ENCODE measurements around the gene CMTM8. TPM values are rescaled to one million over a fixed set of nuclear protein-coding genes. Genes with fewer than 3 reads are reported as not detected.

Gene CMTM8
- total RNA-seq, 4 donors from 2014 or later = 4.4 to 39.2 (median 7.4) TPM

DNA sequence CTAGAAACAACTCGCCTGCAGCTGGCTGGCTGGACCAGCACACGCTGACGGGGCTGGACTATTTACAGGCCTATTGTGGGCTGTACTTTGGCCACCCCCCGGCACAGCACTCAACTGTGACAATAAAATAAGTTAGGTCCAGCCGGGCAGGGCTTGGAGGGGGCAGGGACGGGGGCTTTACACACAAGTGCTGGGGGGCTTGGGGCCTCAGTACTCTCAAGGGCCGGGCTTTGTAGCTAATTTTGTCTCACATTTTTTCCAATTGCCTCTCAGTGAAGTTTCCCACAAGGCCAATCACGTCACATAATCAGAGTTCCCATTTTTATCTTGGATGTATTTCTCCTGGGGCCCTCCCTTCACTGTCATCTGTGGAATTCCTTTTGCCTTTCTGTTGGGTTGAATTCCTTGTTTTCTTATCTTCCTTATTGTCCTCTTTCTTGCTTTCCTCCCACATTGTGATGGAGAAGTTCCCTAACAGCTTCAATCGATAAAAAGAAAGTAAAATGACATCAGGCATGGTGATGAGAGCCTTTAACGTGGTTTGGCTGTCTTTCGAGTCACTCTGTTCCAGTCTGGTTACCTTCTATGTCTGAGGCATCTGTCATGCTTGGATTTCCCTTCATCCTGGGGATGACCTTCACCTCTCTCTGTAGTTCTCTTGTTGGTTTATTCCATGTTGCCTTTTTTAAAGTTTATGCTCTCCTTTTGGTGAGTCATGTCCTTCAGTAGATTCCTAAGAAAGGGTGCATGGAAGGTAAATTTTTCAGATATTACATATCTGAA lies 109.1 kb downstream of the CMTM8 start:
- in situ Hi-C loops (cut with MboI; ENCODE audit: low pct_ligation_motif_present in 1 of 4, low pct_unique_long_range_greater_than_20kb in 1 of 4, low sequenced_read_pairs in 3 of 4) = loop anchor here in 1 of 4 donors (25.0 kb wide), 1 partner anchor 160 kb away; no protein-coding TSS in a partner anchor
- TF ChIP-seq POLR2A (IDR thresholded peaks at IDR 0.05) (no peak), EP300 (IDR thresholded peaks at IDR 0.05; ENCODE audit: low read depth) (no peak), POLR2AphosphoS5 (IDR thresholded peaks at IDR 0.05) (no peak)
- TF ChIP-seq, protein P1, sequence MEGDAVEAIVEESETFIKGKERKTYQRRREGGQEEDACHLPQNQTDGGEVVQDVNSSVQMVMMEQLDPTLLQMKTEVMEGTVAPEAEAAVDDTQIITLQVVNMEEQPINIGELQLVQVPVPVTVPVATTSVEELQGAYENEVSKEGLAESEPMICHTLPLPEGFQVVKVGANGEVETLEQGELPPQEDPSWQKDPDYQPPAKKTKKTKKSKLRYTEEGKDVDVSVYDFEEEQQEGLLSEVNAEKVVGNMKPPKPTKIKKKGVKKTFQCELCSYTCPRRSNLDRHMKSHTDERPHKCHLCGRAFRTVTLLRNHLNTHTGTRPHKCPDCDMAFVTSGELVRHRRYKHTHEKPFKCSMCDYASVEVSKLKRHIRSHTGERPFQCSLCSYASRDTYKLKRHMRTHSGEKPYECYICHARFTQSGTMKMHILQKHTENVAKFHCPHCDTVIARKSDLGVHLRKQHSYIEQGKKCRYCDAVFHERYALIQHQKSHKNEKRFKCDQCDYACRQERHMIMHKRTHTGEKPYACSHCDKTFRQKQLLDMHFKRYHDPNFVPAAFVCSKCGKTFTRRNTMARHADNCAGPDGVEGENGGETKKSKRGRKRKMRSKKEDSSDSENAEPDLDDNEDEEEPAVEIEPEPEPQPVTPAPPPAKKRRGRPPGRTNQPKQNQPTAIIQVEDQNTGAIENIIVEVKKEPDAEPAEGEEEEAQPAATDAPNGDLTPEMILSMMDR (IDR thresholded peaks at IDR 0.05) = no peak
- no peaks in the 10 kb centered on the region for H3K9me3 ChIP-seq
- peak; percentile 14 for DNase-seq
- H3K36me3 ChIP-seq = no peaks in the 10 kb centered on the region
- H3K27ac ChIP-seq = no peak overlapping the region
- WGBS, 2 donors (ENCODE audit: low coverage in 1 of 2) = 42 to 49% methylated on average over 3 to 11 of the region's 11 CpGs
- no peaks in the 10 kb centered on the region for H3K4me1 ChIP-seq
- no peaks in the 10 kb centered on the region for H3K27me3 ChIP-seq
- intact Hi-C loops (cut with DNase I; ENCODE audit: low total_unique reads) = no loop called here
- H3K4me3 ChIP-seq = no peak overlapping the region

DNA sequence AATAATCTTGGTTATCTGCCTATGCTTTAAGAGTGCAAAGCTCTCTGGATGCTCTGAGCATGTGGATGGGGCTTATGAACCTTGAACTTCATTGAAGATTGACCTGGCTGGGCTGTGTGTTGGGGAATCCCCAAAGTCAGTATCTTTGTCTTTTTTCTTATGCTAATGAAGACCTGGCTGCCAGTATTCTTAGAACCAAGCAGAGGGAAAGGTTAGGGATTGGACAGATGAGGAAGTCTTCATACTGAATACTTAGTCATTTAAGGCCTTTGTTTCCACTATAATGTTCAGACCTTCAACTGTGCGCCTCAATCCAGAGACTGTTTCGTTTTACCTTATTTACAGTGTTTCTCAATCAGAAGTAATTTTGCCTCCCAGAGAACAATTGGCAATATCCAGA lies 110.7 kb downstream of the CMTM8 start:
- Histone ChIP-seq H3K4me1 (no peaks in the 10 kb centered on the region), H3K27me3 (no peaks in the 10 kb centered on the region), H3K36me3 (no peaks in the 10 kb centered on the region), H3K9me3 (no peaks in the 10 kb centered on the region), H3K27ac (no peak overlapping the region), H3K4me3 (no peak overlapping the region)
- intact Hi-C loops (cut with DNase I; ENCODE audit: low total_unique reads) = no loop called here
- 94 to 100% methylated on average over 2 of the region's 2 CpGs for WGBS, 2 donors (ENCODE audit: low coverage in 1 of 2)
- no peak for DNase-seq
- in situ Hi-C loops (cut with MboI; ENCODE audit: low pct_ligation_motif_present in 1 of 4, low pct_unique_long_range_greater_than_20kb in 1 of 4, low sequenced_read_pairs in 3 of 4) = loop anchor here in 1 of 4 donors (25.0 kb wide), 1 partner anchor 162 kb away; no protein-coding TSS in a partner anchor
- TF ChIP-seq EP300 (IDR thresholded peaks at IDR 0.05; ENCODE audit: low read depth) (no peak), POLR2A (IDR thresholded peaks at IDR 0.05) (no peak), POLR2AphosphoS5 (IDR thresholded peaks at IDR 0.05) (no peak)

DNA sequence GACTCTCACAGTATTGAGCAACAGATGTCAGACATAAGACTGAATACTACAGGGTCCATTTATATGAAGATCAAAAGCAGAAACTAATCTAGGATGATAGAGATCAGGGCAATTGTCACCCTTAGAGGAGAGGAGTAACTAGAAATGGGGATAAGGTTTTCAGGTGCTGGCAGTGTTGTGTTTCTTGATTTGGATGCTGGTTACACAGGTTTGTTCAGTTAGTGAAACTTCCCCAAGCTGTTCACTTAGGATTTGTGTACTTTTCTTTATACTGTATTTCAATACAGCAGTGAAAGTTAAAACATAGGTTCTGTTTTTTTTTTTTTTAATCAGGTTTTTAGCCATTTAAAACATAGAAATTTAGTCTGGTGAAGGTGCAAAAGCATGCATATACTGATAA lies 114.1 kb downstream of the CMTM8 start:
- Histone ChIP-seq H3K36me3 (no peaks in the 10 kb centered on the region), H3K27ac (no peak overlapping the region), H3K9me3 (no peaks in the 10 kb centered on the region), H3K27me3 (no peaks in the 10 kb centered on the region), H3K4me1 (no peaks in the 10 kb centered on the region), H3K4me3 (no peak overlapping the region)
- in situ Hi-C loops (cut with MboI; ENCODE audit: low pct_ligation_motif_present in 1 of 4, low pct_unique_long_range_greater_than_20kb in 1 of 4, low sequenced_read_pairs in 3 of 4) = loop anchor here in 1 of 4 donors (25.0 kb wide), 1 partner anchor 310 kb away; no protein-coding TSS in a partner anchor
- no peak for DNase-seq
- intact Hi-C loops (cut with DNase I; ENCODE audit: low total_unique reads) = loop anchor here (5.0 kb wide), 1 partner anchor 1150 kb away; no protein-coding TSS in a partner anchor
- TF ChIP-seq EP300 (IDR thresholded peaks at IDR 0.05; ENCODE audit: low read depth) (no peak), POLR2AphosphoS5 (IDR thresholded peaks at IDR 0.05) (no peak), POLR2A (IDR thresholded peaks at IDR 0.05) (no peak)
- TF ChIP-seq, protein P1 (IDR thresholded peaks at IDR 0.05) = no peak

DNA sequence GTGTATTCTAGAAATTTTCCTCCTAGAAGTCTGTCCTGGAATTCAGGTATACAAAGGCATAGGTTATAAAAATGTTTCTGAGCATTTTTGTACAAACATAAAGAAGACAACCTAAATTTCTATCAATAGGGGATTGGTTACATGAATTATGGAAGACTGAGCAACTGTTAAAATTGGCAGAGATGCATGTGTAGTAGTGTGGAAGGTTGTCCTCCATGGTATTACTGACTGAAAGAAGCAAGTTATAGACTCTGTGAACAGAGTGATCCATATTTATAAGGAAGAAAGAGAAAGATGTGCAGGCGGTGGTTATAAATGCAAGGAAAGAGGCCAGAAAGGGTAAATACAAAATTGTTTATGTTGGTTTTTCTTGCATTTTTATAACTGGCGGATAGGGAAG lies 114.9 kb downstream of the CMTM8 start:
- Histone ChIP-seq H3K4me3 (no peak overlapping the region), H3K36me3 (no peaks in the 10 kb centered on the region), H3K27ac (no peak overlapping the region), H3K27me3 (no peaks in the 10 kb centered on the region), H3K4me1 (no peaks in the 10 kb centered on the region), H3K9me3 (no peaks in the 10 kb centered on the region)
- TF ChIP-seq, protein P1 (IDR thresholded peaks at IDR 0.05) = no peak
- TF ChIP-seq POLR2AphosphoS5 (IDR thresholded peaks at IDR 0.05) = no peak
- TF ChIP-seq EP300 (IDR thresholded peaks at IDR 0.05; ENCODE audit: low read depth) = no peak
- no peak for TF ChIP-seq POLR2A (IDR thresholded peaks at IDR 0.05)
- WGBS, 2 donors (ENCODE audit: low coverage in 1 of 2) = 91 to 100% methylated on average over 1 to 2 of the region's 2 CpGs
- intact Hi-C loops (cut with DNase I; ENCODE audit: low total_unique reads) = loop anchor here (5.0 kb wide), 1 partner anchor 1151 kb away; no protein-coding TSS in a partner anchor
- DNase-seq = no peak
- in situ Hi-C loops (cut with MboI; ENCODE audit: low pct_ligation_motif_present in 1 of 4, low pct_unique_long_range_greater_than_20kb in 1 of 4, low sequenced_read_pairs in 3 of 4) = loop anchor here in 1 of 4 donors (25.0 kb wide), 1 partner anchor 309 kb away; no protein-coding TSS in a partner anchor
